Stimulated activated CD8-positive, alpha-beta memory T cell treated with anti-CD3 and anti-CD28 coated beads, Interleukin-12 subunit alpha, Interleukin-12 subunit beta, amount 100 ng/mL, for 1 hour (primary cell): ENCODE measurements around the gene SOX2.

Experiments used
- DNase-seq: peaks from one replicate; pipeline ENCODE4 v3.0.0-alpha.2; 2020; ENCODE audit warnings: low read depth

The SOX2 gene

GRCh38 chr3:181711325-181712135 is at the start of gene SOX2:
Gene SOX2, plus strand, starts transcription at chr3:181711925. Its CDS starts 436 bp downstream, at chr3:181712361.
- no peak for DNase-seq

DNA sequence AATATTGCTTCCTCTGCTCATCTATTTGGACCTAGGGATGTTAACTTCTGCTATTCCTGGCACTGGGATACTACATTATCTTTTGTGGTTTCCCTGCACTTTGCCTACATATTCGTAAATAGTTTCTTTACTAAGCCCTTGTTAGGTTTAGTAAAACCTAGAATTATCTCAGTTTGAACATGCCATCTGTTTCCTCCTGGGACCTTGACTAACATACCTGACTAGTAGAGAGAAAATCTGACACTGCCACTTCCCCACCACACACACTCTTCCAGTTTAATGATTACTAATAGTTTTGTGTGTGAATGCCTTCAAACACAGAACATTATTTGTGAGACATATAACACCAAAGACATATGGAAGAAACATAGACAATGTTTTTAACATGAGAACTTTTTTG is 28.2 kb upstream of the SOX2 start:
- no peak for DNase-seq

DNA sequence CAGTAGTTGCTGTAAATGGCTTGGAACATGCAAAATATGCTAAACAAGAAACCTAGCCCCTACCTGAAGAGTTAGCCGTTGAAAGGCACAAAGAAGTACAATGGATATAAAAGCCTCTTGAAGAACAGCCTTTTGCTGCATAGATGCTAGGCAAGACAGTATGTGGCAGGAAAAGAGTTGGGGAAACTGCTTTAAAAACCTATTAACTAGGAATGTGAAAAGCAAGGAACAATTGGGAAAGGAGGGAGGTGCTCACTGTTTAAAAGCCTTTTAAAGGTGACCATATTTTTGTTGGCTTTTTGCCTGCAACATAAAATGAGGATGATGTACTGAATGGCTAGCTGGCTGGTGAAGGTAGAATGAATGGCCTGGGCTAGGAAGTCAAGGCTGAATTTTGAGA is 24.5 kb upstream of the SOX2 start:
- DNase-seq = no peak

GRCh38 chr3:181687731-181688130 is 24.0 kb upstream of the SOX2 start:
- DNase-seq = no peak

DNA sequence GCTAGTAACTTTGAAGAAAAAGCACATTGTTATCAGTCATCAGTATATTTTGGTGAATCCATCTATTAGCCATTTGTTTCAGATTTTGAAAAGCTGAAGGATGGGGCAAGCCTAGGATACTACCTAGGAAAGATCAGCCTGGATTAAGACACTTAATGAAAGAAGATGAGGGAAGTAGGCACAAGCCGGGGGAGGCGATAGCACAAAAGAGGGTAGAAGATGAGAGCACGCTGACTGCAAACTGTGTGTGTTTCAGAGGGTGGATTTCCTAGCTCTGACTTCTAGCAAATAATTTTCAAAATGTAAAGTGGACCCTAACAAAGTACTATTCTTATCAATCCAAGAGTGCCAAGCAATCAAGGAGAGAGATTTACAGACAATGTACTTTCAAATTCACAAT is 22.2 kb upstream of the SOX2 start:
- DNase-seq = no peak

DNA sequence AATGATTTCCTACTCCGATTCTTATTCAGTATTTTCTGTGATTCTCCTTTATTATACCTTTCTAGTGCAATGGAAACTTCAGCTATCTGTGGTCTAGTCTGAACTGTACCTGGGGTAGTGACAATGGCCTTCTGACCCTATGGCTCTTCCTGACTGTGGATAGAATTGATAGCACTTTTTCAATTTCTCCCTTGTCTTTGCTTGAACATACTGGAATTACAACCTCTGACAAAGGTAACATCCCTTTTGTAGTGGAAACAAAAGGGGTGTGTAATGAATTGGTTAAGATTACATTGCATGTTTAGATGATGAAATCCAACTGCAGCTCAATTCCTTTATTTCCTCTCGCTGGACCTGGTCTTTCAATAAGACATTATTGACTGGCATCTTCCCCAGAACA is 21.0 kb upstream of the SOX2 start:
- no peak for DNase-seq

DNA sequence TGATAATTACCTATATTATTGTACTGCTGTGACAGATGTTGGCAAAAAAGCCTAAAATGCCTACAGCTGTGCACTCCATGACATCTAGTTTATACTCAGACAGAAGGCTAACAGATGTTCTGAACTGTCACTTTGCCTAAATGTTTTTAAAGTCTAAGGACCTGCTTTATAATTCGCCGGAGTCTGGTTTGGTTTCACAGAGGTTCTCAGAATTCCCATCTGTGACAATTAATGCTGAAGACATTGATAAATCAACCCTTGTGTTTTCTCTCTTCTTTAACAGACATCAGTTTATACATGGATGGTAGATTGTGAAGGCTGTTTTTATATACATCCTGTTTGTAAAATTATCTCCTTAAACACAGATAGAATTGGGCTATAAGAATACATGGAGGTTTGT is 19.8 kb upstream of the SOX2 start:
- DNase-seq = no peak

DNA sequence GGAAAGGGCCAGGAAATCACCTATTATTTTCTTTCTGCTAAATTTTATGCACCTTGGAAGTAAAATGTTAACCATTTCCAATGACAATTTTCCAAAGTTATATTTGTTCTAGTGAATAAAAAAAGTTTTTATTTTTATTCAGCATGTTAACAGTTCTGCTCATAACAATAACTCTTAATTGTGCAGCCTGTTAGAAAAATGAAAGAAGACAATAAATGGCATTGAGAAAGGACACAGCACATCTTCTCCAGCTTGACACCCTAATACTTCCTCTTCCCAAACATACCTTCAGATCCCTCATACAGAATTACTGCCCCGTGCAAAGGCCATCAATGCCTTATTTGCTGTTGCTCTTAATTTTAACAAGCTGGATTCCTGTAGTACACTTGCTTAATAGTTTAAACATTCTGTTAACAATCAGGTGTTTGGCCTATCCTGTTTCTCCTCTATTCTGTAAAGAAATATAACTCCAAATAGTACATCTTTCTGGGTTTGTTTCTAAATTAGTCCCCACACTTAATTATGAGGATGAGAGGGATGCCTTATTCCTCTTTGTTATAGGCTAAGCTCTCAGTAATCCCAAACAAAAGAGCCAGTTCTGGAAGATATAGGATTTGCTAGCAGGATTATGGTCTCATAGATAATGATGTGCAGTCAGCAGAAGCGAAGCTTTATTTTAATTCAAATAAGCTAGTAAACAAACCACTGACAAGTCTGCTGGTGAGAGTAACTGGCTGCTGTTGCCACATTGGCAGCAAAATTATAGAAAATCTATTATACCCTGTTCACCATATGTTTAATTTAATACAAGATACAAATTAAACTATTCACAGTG is 19.2 kb upstream of the SOX2 start:
- DNase-seq = no peak

DNA sequence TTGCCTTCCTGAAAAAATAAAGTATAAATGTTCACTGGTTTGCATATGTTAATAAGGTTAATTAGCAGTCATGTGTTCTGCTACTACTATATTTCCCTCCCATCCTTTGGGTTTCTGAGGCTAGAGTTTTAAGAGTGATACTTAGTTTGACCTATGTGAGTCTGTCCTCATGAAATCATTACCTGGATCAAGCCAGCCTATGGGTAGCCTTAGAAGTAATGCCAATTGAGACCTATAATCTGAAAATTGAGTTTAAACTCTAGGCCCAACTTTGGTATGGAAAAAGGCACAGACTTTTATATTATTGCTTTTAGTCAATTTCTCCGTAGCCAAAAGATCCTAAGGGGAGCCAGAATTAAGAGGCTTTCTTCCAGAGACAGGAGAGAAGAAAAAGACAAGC is 18.4 kb upstream of the SOX2 start:
- no peak for DNase-seq

- DNase-seq = no peak
Observed at GRCh38 chr3:181694805-181695660, 16.7 kb upstream of the SOX2 start.

DNA sequence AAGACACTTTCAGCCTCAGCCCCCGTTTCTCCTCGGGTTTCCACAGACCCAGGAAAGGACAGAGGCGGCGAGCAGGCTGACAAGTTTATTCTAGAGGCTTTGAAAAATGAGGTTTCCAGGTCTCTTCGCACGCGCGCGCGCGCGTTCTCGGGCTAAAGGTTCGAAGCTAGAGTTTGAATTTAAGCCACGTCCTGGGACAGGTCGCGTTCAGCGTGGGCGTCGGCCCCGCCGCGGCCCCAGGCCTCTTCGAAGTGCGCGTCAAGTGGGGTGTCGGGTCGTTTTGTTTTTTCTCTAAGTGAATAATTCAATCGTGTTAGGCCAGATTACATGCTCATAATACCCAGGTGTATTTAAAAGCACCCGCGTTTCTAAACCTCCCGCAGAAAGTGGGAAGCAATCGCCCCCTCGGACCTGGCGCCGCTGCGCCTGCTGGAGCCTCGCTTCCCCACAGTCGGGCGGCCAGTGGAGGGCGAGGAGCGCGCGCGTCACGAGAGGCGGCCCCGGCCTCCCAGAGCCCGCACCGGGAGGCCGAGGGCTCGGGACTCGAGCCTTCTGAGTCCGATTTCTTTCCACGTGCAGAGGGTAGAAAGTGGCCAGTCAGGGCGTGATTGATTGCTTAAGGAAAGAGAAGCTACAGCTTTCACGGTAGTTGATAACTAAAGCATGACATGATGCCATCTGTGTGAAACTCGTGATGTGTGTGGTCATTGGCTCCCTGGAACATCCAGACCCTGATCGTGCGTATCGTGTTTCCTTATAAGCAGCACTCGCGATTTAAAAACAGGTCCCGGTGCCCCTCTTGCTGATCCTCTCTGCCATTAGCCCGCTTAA is 15.8 kb upstream of the SOX2 start:
- no peak for DNase-seq

DNA sequence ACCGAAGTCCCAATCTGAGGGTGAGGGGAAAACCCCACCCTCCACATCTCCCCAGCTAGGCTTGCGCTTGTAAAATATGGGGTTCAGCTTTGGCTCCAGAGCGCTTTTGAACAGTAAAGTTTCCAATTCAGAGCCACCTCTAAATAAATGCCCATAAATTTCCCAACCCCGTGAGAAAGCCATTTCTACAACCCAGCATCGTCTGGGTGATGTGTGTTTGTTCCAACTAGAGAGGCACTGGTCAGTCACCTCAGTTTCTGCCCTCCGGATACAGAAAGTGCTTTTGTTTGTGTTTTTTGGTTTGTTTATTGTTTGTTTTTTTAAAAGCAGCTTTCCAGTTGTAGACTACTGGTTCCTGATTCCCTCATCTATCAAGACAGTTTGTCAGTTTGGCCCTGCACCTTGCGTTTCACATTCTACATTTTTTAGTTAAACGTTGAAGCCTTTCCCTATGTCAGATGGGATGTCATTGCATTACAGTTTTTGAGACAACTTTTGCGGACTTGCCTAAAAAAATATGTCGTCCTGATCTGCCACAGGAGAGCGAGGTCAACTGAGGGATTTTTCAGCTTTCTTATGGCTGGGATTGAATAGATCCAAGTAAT is 15.0 kb upstream of the SOX2 start:
- no peak for DNase-seq

- no peak for DNase-seq
Observed at GRCh38 chr3:181698263-181698954, 13.3 kb upstream of the SOX2 start.

- no peak for DNase-seq
Observed at GRCh38 chr3:181699171-181699903, 12.4 kb upstream of the SOX2 start.

DNA sequence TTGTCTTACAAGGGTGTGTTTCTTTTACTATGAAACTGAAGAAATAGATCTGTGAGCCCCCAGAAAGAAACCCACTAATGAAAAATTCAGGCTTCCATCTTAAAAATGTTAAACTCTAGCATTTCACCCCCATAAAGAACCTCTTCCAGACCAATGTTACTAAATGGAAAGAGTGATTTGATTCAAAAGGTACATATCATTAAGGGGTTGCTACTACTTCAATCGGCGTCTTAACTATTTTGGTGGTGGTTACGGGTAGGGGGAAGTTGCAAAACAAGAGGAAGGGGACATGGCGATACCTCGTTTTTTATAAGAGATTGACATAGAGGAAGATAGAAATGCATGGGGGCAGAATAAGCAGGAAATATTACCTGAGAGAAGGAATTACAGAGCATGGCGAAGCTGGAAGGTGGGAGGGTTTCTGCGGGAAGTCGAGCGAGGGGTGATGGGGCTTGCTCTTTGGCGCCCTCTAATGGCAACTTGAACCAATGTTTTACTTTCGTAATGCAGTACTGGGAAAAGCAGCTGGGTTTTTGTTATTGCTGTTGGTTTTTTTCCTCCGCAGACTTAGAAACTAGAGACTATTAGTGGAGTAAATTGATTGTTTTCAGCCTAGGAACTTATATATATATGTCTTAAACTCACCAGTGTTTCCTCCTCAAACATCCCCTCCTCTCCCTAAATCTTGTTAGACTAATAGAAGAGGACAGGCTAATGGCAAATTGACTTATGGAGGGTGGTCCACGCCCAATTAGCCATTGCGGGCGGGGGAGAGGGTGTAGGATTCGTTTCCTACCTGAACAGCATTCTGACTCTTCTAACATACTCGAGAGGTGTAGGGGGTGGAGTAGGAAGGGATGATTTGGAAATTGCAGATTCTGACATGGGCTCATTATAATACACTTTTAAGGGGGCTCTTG is 11.3 kb upstream of the SOX2 start:
- DNase-seq = no peak

- no peak for DNase-seq
Observed at GRCh38 chr3:181701096-181701495, 10.6 kb upstream of the SOX2 start.

- DNase-seq = no peak
Observed at GRCh38 chr3:181703601-181704420, 7.9 kb upstream of the SOX2 start.
